Endodermal cell (in vitro differentiated cells): ENCODE results near the gene OSTN. TPM values are rescaled to one million over a fixed set of nuclear protein-coding genes. Genes with fewer than 3 reads are reported as not detected.
"Not testable (repeated sequence)": the region's sequence is repeated elsewhere in the genome, so short reads cannot be mapped to it uniquely, and the experiment has no call there.

ENCODE experiments used
- DNase-seq: peaks from one replicate; pipeline ENCODE4 v3.0.0-alpha.2; 2017
- H3K27ac ChIP-seq: 2 replicates; pipeline ENCODE4 v1.5.1; 2013; ENCODE audit warnings: mild to moderate bottlenecking, low read depth, low read length, moderate library complexity
- H3K27me3 ChIP-seq: 2 replicates; pipeline ENCODE4 v1.6.1; 2013; ENCODE audit warnings: mild to moderate bottlenecking, low read length, moderate library complexity; ENCODE audit not compliant: insufficient read depth, control insufficient read depth, poor library complexity, severe bottlenecking
- H3K36me3 ChIP-seq: 2 replicates; pipeline ENCODE4 v1.7.0; 2013; ENCODE audit warnings: mild to moderate bottlenecking, low read length, moderate library complexity; ENCODE audit not compliant: control insufficient read depth, insufficient read depth
- H3K4me1 ChIP-seq: one replicate; pipeline ENCODE4 v1.7.0; 2013; ENCODE audit warnings: low read length; ENCODE audit not compliant: control insufficient read depth, insufficient read depth
- H3K4me3 ChIP-seq: 2 replicates; pipeline ENCODE4 v1.5.1; 2013; ENCODE audit warnings: mild to moderate bottlenecking, low read length, moderate library complexity
- H3K9ac ChIP-seq: 2 replicates; pipeline ENCODE4 v1.6.1; 2013; ENCODE audit warnings: mild to moderate bottlenecking, low read length, moderate library complexity; ENCODE audit not compliant: poor library complexity, severe bottlenecking; ENCODE audit errors: extremely low read depth
- H3K9me3 ChIP-seq: 2 replicates; pipeline ENCODE4 v1.6.1; 2013; ENCODE audit warnings: mild to moderate bottlenecking, low read length, moderate library complexity; ENCODE audit not compliant: control insufficient read depth
- H3K27ac Mint-ChIP-seq: 2 replicates; pipeline ENCODE4 v1.8.0; 2020; ENCODE audit warnings: mixed read lengths
- H3K27me3 Mint-ChIP-seq: 2 replicates; pipeline ENCODE4 v1.8.0; 2021; ENCODE audit warnings: mild to moderate bottlenecking, mixed read lengths; ENCODE audit not compliant: insufficient read depth
- H3K36me3 Mint-ChIP-seq: 2 replicates; pipeline ENCODE4 v1.8.0; 2020; ENCODE audit warnings: low read depth, mixed read lengths
- H3K4me1 Mint-ChIP-seq: 2 replicates; pipeline ENCODE4 v1.8.0; 2020; ENCODE audit warnings: mixed read lengths
- H3K4me3 Mint-ChIP-seq: 2 replicates; pipeline ENCODE4 v1.8.0; 2020; ENCODE audit warnings: mild to moderate bottlenecking, moderate library complexity, mixed read lengths
- H3K9me3 Mint-ChIP-seq: 2 replicates; pipeline ENCODE4 v1.8.0; 2020; ENCODE audit warnings: mild to moderate bottlenecking, mixed read lengths
- WGBS, 2 experiments: methylation state at CpG; one replicate each; pipeline versions ENCODE4 v1.1.5 to v1.1.7; 2013; ENCODE audit warnings: missing lambda C conversion rate in 2 of 2, mixed read lengths in 1 of 2; ENCODE audit not compliant: insufficient coverage in 1 of 2, insufficient read length in 1 of 2; 5-methylcytosine and 5-hydroxymethylcytosine counted together
- total RNA-seq, 2 donors: library from RNA; stranded (reverse); fragmentation: NEBNext Ultra II Directional in 1 of 2; extraction: Animal tissue kit (Norgen Biotek cat#: 25700) in 1 of 2; gene quantifications; 2 replicates in 1 of 2; 3 replicates in 1 of 2; pipeline ENCODE4 v1.2.1, GENCODE V29; 2021
- TF ChIP-seq, protein P1 (sequence below): fragments of 200-600 bp; sonication (generic); conservative IDR thresholded peaks from 2 replicates; pipeline ENCODE4 v1.5.0; 2021; ENCODE audit warnings: antibody characterized with exemption, mild to moderate bottlenecking

OSTN gene
- total RNA-seq, 2 donors from 2014 or later = not detected

DNA sequence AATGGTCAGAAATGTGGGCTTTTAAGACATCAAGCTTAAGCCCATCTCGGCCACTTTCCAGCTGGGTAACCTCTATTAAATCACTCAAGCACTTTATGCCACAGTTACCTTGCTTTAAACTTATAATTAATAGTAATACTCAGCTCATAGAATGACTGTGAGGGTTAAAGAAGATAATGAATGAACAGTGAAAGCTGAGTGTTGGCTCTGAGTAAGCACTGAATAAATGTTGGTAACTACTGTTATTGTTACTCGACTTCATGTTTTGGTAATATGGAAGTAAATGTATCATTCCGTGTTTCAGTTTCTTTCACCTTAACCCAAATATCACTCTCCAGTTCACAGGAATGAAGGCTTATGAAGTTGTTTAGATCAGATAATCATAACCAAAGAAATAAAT lies 23.9 kb upstream of the OSTN start:
- 85% methylated on average over 2 of the region's 3 CpGs; no CpG with 5 or more reads in 1 of the 2 experiments for WGBS, 2 experiments
- Mint-ChIP-seq H3K27ac (no peak overlapping the region), H3K36me3 (no peaks in the 10 kb centered on the region), H3K9me3 (no peaks in the 10 kb centered on the region), H3K4me3 (no peak overlapping the region), H3K27me3 (no peaks in the 10 kb centered on the region), H3K4me1 (no peaks in the 10 kb centered on the region)
- Histone ChIP-seq H3K4me3 (no peak overlapping the region), H3K27ac (no peak overlapping the region), H3K9me3 (no peaks in the 10 kb centered on the region), H3K36me3 (no peaks in the 10 kb centered on the region), H3K9ac (no peak overlapping the region), H3K27me3 (no peaks in the 10 kb centered on the region), H3K4me1 (no peaks in the 10 kb centered on the region)
- no peak for DNase-seq
- TF ChIP-seq, protein P1, sequence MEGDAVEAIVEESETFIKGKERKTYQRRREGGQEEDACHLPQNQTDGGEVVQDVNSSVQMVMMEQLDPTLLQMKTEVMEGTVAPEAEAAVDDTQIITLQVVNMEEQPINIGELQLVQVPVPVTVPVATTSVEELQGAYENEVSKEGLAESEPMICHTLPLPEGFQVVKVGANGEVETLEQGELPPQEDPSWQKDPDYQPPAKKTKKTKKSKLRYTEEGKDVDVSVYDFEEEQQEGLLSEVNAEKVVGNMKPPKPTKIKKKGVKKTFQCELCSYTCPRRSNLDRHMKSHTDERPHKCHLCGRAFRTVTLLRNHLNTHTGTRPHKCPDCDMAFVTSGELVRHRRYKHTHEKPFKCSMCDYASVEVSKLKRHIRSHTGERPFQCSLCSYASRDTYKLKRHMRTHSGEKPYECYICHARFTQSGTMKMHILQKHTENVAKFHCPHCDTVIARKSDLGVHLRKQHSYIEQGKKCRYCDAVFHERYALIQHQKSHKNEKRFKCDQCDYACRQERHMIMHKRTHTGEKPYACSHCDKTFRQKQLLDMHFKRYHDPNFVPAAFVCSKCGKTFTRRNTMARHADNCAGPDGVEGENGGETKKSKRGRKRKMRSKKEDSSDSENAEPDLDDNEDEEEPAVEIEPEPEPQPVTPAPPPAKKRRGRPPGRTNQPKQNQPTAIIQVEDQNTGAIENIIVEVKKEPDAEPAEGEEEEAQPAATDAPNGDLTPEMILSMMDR = no peak

DNA sequence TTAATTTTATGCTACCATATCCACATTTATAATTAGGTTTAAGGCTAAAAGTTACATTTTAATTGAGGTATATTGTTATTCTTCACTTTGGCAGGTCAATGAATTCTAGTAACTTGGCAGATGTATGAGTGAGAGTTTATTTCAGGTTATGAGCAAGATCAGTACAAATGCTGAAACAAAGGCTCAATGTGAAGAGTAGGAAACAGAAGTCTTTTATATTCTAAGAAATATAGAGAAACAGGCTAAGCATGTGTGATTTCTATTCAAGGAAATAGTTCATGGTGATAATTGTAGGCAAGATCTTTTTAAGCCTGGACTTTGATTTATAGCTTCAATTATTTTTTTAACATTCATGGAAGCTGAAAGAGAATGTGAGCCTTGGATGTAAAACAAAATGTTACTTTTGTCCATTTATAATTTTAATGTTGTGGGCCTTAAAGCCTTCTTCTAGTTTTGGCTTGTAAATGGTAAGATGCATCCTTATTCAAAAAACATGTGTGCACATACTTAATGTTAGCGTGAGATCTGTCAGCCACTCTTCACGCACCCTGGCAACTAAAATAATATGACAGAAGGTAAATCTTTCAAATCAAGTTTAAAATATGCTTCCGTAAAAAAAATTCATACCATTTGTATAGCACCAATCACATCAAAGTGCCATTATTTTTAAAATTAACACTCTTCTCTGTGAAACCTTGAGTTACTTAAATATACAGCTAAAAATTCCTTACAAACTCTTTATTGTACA lies 22.8 kb upstream of the OSTN start:
- H3K36me3 Mint-ChIP-seq = no peaks in the 10 kb centered on the region
- Histone ChIP-seq H3K36me3 (no peaks in the 10 kb centered on the region), H3K27me3 (no peaks in the 10 kb centered on the region), H3K27ac (no peak overlapping the region), H3K4me1 (no peaks in the 10 kb centered on the region), H3K9me3 (no peaks in the 10 kb centered on the region), H3K9ac (no peak overlapping the region), H3K4me3 (no peak overlapping the region)
- 96 to 100% methylated on average over 2 to 3 of the region's 3 CpGs for WGBS, 2 experiments
- TF ChIP-seq, protein P1 = no peak
- H3K4me3 Mint-ChIP-seq = no peak overlapping the region
- no peaks in the 10 kb centered on the region for H3K9me3 Mint-ChIP-seq
- H3K27ac Mint-ChIP-seq = no peak overlapping the region
- no peaks in the 10 kb centered on the region for H3K27me3 Mint-ChIP-seq
- H3K4me1 Mint-ChIP-seq = no peaks in the 10 kb centered on the region
- no peak for DNase-seq

DNA sequence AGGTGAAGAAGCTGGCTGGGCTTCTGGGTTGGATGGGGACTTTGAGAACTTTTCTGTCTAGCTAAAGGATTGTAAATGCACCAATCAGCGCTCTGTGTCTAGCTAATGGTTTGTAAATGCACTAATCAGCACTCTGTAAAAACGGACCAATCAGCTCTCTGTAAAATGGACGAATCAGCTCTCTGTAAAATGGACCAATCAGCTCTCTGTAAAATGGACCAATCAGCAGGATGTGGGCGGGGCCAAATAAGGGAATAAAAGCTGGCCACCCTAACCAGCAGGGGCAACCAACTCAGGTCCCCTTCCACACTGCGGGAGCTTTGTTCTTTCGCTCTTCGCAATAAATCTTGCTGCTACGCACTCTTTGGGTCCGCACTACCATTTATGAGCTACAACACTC lies 13.7 kb upstream of the OSTN start:
- DNase-seq, H3K4me1 ChIP-seq, H3K27me3 ChIP-seq, H3K9ac ChIP-seq, H3K27ac ChIP-seq, H3K4me1 Mint-ChIP-seq, H3K9me3 ChIP-seq, H3K4me3 Mint-ChIP-seq, H3K36me3 Mint-ChIP-seq, H3K4me3 ChIP-seq, H3K27ac Mint-ChIP-seq, H3K36me3 ChIP-seq, H3K27me3 Mint-ChIP-seq: not testable (repeated sequence)
- peaks cover 10% of the 10 kb centered on the region for H3K9me3 Mint-ChIP-seq
- WGBS, 2 experiments = 92 to 94% methylated on average over 8 to 9 of the region's 9 CpGs

DNA sequence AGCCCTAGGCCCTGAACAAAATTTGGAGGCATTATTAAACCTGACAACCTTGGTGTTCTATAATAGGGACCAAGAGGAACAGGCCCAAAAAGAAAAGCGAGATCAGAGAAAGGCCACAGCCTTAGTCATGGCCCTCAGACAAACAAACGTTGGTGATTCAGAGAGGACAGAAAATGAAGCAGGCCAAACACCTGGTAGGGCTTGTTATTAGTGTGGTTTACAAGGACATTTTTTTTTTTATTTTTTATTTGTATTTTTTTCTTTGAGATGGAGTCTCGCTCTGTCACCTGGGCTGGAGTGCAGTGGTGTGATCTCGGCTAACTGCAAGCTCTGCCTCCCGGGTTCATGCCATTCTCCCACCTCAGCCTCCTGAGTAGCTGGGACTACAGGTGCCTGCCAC lies 10.8 kb upstream of the OSTN start:
- not testable (repeated sequence) for H3K36me3 ChIP-seq, H3K27me3 ChIP-seq, H3K9ac ChIP-seq, DNase-seq, H3K4me1 ChIP-seq, H3K27ac Mint-ChIP-seq, H3K27ac ChIP-seq, H3K4me1 Mint-ChIP-seq, H3K36me3 Mint-ChIP-seq, H3K4me3 ChIP-seq, H3K9me3 ChIP-seq, H3K27me3 Mint-ChIP-seq, H3K4me3 Mint-ChIP-seq
- WGBS, 2 experiments = 93 to 100% methylated on average over 2 to 5 of the region's 5 CpGs
- peaks cover 25% of the 10 kb centered on the region for H3K9me3 Mint-ChIP-seq

DNA sequence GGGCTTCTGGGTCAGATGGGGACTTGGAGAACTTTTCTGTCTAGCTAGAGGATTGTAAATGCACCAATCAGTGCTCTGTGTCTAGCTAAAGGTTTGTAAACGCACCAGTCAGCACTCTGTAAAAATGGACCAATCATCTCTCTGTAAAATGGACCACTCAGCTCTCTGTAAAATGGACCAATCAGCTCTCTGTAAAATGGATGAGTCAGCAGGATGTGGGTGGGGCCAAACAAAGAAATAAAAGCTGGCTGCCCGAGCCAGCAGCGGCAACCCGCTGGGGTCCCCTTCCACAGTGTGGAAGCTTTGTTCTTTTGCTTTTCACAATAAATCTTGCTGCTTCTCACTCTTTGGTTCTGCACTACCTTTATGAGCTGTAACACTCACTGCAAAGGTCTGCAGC lies 6.8 kb upstream of the OSTN start:
- not testable (repeated sequence) for H3K27me3 ChIP-seq, H3K27me3 Mint-ChIP-seq, H3K27ac ChIP-seq, H3K4me3 ChIP-seq, H3K9me3 ChIP-seq, H3K36me3 ChIP-seq, H3K4me1 Mint-ChIP-seq, DNase-seq, H3K9ac ChIP-seq, H3K4me3 Mint-ChIP-seq, H3K36me3 Mint-ChIP-seq, H3K27ac Mint-ChIP-seq, H3K4me1 ChIP-seq
- H3K9me3 Mint-ChIP-seq = peaks cover 17% of the 10 kb centered on the region
- 93 to 96% methylated on average over 4 of the region's 4 CpGs for WGBS, 2 experiments
